GM21737 (cell line): Measurements from ENCODE around the gene OCIAD1.
A peak's percentile ranks its signal among the peaks of the same experiment; 100 is the strongest.
"Not testable (repeated sequence)": the region's sequence is repeated elsewhere in the genome, so short reads cannot be mapped to it uniquely, and the experiment has no call there.

Experiments
- ATAC-seq: cut with Tn5 transposase; IDR thresholded peaks from one replicate; pipeline ENCODE4 v1.9.1; 2021; ENCODE audit warnings: mild to moderate bottlenecking, moderate library complexity; ENCODE audit not compliant: unreplicated experiment

The OCIAD1 gene

GRCh38 chr4:48881646-48882045 is 50.8 kb downstream of the OCIAD1 start:
- not testable (repeated sequence) for ATAC-seq

- ATAC-seq = not testable (repeated sequence)
Observed at GRCh38 chr4:48889750-48890149, 58.9 kb downstream of the OCIAD1 start.

DNA sequence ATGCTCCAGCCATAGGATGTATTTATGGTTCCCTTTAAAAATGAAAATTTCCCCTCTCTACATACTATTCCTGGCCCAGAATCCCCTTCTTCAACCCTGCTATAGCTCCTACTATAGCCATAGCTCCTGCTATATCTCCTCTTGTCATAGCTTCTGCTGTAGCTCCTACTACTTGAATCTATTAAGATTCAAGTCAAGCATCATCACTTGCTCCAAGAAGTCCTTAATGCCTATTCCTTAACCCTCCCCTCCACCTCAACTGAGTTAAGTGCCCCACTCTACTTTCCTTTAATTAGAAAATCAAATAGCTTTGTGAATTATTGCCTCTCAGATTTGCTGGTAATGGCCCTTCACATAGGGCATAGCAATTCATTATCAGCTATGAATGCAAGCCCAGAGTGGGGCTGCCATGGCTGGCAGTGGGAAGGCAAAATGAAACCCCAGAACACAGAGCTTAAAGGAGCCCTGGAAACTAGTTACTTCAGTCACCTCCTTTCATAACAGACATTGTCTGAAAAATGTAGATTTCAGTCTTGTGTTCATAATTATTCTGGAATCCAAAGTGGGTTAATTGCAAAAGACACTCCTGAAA is 60.2 kb downstream of the OCIAD1 start:
- no peak for ATAC-seq

DNA sequence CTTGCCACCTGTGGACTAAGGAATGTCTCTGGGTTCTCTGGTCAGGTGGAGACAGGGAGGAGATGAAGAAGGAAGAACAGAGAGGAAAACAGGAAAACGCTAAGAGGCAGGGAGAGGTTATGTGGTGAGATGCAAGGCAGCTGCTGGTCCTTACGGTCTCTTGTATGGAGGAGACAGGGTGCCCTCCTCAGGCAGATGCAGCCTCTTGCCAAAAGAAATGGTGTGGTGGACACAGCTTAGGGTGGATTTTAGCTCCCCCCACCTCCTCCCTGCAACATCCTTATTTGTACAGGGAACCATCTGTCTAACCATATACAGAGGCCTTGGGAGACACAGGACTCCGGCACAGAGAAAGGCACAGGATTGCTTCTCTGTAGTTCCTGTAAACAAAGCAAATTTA is 66.0 kb downstream of the OCIAD1 start:
- no peak for ATAC-seq

DNA sequence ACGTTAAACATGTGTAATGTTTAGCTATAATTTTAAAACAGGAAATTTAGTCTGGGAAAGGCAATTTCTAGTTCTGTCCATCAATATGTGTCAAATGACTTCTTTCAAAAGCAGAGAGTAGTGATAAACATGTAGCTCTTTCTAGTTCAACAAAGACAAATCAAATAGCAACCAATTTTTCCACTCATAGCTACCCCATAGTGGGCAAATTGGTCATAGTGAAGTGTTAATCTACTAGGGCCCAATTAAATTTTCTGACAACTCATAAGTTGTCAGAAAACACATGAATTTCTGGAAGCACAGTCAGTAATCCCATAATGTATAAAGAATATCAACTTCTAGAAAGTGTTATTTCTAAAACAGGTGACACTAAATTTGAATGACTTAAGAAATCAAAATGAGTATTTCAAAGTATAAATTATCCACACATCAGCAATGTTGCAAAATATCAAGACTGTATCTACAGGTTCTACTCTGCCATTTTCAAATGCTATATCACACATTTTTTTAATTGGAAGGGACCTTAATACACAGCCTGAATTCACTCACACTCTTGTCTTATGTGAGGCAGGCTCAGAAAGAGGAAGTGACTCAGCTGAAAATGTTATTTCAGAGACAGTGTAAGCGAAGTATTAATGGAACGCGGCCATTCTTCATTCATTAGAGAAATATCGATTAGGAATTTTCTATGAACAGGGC is 68.0 kb downstream of the OCIAD1 start:
- ATAC-seq = no peak

DNA sequence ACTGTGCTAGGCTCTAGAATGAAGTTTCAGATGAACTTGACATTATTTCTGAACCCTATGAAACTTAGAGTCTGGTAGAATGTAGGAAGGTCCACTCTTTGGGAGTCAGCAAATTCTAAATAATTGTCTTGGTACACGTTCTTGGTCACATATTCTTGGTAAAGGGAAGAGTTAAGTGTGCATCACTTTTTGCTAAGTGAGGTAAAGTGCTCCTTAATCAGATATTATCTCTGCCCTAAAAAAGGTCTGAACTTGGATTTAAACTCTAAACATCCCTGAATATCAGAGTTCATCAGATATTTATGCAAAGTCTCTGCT is 68.5 kb downstream of the OCIAD1 start:
- no peak for ATAC-seq

DNA sequence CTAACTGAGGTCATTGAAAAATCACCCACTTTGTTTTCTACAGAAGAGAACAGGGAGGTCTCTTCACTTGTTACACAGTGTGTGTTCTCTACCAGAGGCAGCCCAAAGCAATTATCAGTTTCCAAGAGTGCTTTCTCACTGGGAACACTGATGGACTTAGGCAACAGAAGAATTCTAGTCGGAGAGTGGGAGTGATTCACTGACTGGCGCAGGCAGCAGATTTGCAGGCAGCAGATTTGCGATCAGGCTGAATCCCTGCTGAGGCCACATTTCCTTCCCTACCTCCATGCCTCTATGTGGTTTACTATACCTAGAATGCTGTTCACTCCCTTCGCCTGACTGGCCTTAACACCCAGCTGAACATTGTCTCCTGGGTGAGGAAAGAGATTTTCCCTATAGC is 69.1 kb downstream of the OCIAD1 start:
- no peak for ATAC-seq

DNA sequence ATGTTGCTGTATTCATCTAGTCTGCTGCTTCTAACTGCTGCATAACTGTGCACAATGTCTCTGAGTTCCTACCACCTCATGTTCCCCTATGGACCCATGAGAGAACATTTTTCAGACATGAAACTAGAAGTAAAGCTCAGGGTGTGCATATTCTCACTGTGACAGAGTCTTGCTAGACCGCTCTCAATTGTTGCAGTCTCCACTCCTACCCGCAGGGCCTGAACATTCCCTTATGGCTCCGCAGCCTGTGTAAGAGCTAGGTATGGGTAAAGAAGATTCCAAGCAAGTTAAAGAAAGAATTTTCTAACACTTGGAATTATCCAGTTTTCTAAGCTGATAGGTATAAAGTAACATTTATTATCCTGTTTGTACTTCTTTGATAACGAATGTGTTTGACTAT is 70.3 kb downstream of the OCIAD1 start:
- ATAC-seq = no peak

DNA sequence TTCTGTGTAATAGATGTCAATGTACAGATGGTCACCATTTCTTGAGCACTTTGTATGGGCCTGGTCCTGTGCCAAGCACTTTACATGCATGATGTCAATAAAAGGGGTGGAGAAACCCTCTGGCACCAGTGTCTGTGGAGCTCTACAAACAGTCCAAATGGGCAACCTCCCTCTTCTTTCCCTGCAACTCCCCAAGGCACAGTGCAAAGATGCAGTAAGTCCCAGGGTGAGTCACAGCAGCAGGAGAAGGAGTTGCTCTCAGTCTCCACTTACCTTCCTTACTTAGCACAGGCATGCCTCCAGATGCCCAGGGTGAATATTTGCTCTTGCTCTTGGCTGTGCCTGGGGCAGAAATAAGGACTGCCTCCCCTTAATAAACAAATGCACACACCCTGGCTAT is 71.4 kb downstream of the OCIAD1 start:
- no peak for ATAC-seq

- ATAC-seq = no peak
Observed at GRCh38 chr4:48904101-48904500, 73.2 kb downstream of the OCIAD1 start.

GRCh38 chr4:48904541-48905142 is 73.8 kb downstream of the OCIAD1 start:
- no peak for ATAC-seq

GRCh38 chr4:48905363-48906015 is 74.6 kb downstream of the OCIAD1 start:
- ATAC-seq = no peak

DNA sequence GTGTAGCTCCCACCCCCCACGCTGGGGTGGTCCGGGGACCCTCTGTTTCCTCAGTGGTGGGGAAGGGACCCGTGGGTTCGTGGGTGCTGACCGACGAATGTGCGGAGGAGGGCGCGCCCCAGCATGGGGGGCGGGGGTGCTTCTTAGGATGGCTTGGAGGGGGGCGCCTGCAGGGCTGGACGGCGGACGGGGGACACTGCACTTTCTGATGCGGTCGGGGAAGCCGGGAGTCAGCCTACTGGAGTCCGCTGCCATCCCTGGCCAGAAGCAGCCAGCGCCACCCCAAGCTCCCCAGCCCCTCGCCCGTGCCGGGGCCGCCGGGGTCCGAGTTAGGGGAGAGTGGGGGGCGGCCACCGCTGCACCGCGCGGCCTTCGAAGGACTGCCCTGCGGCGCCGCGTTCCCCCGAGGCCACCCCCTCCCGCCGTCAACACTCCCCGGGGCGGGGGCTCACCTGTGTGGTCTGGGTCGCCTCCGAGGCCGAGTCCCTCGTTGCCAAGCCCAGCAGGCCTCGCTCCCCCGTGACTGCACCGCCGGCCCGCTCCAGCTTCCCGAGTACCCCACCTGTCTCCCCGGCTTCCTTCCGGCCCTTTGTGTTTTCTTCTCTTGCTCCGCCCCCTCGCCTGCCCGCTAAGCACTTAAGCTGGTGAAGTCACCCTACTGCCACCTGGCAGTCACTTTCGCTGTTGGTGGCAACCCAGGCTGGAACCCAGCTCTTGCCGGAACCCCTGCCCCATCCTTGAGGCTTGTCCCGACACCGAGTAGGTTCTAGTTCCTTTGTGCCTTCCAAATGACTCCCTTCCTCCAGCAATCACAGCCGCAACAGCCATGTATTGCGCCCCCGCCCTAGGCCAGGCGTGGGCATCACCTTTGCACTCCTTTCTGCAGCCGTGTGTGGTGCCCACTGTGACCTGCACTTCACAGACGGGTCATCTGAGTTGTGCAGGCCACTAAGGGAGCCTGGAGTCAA is 75.6 kb downstream of the OCIAD1 start, which contains the start of gene OCIAD2:
Gene OCIAD2 (minus strand): TSS at position 569 of the 968 bp plus-strand sequence. CDS start 2,225 bp downstream, outside the sequence.
- ATAC-seq = peak; percentile 97

DNA sequence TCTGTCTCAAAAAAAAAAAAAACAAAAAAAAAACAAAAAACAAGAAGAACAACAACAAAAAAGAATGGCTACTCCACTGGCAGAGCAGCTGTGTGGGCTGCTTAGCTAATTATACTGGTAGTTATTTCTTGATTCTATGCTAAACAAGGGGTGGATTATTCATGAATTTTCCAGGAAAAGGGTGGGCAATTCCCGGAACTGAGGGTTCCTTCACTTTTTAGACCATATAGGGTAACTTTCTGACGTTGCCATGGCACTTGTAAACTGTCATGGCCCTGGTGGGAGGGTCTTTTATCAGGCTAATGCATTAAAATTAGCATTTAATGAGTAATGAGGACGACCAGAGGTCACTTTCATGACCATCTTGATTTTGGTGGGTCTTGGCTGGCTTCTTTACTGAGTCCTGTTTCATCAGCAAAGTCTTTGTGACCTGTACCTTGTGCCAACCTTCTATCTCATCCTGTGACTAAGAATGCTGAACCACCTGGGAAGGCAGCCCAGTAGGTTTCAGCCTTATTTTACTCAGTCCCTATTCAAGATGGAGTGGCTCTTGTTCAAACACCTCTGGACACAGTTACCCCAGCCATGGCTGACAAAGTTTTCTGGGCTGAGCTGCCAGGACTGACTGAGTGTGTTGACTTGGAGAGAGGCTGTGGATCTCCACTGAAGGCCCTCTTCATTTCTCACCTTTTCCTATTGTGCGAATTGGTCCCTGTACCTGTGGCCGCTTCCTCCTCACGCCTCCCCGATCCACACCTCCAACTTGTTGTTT is 77.0 kb downstream of the OCIAD1 start:
- ATAC-seq = no peak

GRCh38 chr4:48908687-48909086 is 77.8 kb downstream of the OCIAD1 start:
- no peak for ATAC-seq

- no peak for ATAC-seq
Observed at GRCh38 chr4:48909697-48910096, 78.8 kb downstream of the OCIAD1 start.

GRCh38 chr4:48910511-48910910 is 79.6 kb downstream of the OCIAD1 start:
- ATAC-seq = no peak
